RWPE2 (cell line): Measurements from ENCODE around the gene MRPL48.

Experiments used
- ATAC-seq: fragments of 200-7000 bp; cut with Tn5 transposase; 3 replicates; pipeline ENCODE4 v1.9.1; 2021; ENCODE audit warnings: low read depth
- DNase-seq: peaks from one replicate; pipeline ENCODE4 v3.0.0-alpha.2; 2020; ENCODE audit warnings: low spot score
- H3K27ac ChIP-seq: fragments of 450-650 bp; 2 replicates; pipeline ENCODE4 v1.5.1; 2017; ENCODE audit warnings: mild to moderate bottlenecking; ENCODE audit not compliant: poor library complexity, severe bottlenecking
- H3K27me3 ChIP-seq: fragments of 250-450 bp; sonication (Bioruptor Pico); 2 replicates; pipeline ENCODE4 v1.5.1; 2021; ENCODE audit warnings: mild to moderate bottlenecking, moderate library complexity; ENCODE audit not compliant: insufficient read depth, poor library complexity, severe bottlenecking
- H3K36me3 ChIP-seq: fragments of 250-450 bp; sonication (Bioruptor Pico); 2 replicates; pipeline ENCODE4 v1.5.1; 2020; ENCODE audit warnings: low read depth, mild to moderate bottlenecking, moderate library complexity
- H3K4me1 ChIP-seq: fragments of 250-450 bp; sonication (Bioruptor Pico); 2 replicates; pipeline ENCODE4 v1.5.1; 2021; ENCODE audit warnings: mild to moderate bottlenecking, moderate library complexity; ENCODE audit not compliant: insufficient read depth, poor library complexity, severe bottlenecking
- H3K4me3 ChIP-seq: fragments of 250-450 bp; sonication (Bioruptor Pico); 2 replicates; pipeline ENCODE4 v1.5.1; 2021; ENCODE audit warnings: mild to moderate bottlenecking, moderate library complexity; ENCODE audit not compliant: severe bottlenecking
- H3K9me3 ChIP-seq: fragments of 250-450 bp; sonication (Bioruptor Pico); 2 replicates; pipeline ENCODE4 v1.5.1; 2021; ENCODE audit warnings: mild to moderate bottlenecking, moderate library complexity; ENCODE audit not compliant: severe bottlenecking
- CTCF ChIP-seq: fragments of 450-650 bp; IDR thresholded peaks from one replicate; pipeline ENCODE4 v1.5.1; 2017; ENCODE audit warnings: mild to moderate bottlenecking, moderate library complexity; ENCODE audit not compliant: poor library complexity, severe bottlenecking

The MRPL48 gene

DNA sequence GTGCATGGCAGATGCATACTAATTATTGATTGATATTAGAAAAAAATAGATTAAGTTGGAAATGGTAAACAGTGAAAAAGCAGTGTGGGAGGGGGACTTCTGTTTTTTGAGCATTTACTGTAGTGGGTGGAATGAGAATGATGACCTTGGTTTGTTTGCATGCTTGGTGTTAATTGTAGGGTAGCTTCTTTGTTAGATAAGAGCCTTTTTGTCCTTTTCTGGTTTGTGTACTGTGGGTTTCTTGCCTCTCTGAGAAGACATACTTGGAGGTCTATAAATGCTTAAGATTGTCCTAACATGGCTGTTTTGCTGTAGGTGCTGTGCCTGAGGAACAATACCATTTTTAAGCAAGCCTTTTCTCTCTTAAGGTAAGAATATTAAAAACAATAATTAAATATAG lies 17.0 kb downstream of the MRPL48 start:
- DNase-seq (no peak), ATAC-seq (no peak)
- no peak overlapping the region for H3K27ac ChIP-seq
- H3K9me3 ChIP-seq, result no peaks in the 10 kb centered on the region
- no peak overlapping the region for H3K4me3 ChIP-seq
- H3K27me3 ChIP-seq, result no peaks in the 10 kb centered on the region
- no peak for TF ChIP-seq CTCF
- no peaks in the 10 kb centered on the region for H3K4me1 ChIP-seq
- peaks cover 17% of the 10 kb centered on the region for H3K36me3 ChIP-seq

DNA sequence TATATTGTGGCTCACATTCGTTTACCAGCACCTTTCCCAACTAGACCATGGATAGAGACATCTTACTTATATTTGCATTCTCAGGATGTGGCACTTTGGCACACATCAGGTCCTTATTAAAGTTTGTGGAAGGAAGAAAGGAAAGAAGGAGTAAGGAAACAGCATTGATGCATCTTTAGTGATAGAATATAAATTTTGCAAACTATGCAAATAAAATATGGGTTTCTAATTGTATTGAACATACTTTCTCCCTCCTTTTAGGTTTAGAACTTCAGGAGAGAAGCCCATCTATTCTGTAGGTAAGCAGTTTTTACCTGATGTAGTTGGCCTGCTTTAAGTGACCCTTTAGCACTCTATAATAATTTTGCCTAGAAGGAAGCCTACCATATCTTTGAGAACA lies 20.4 kb downstream of the MRPL48 start:
- Histone ChIP-seq H3K27me3 (no peaks in the 10 kb centered on the region), H3K4me3 (no peak overlapping the region), H3K36me3 (peaks cover 17% of the 10 kb centered on the region), H3K4me1 (no peaks in the 10 kb centered on the region), H3K9me3 (no peaks in the 10 kb centered on the region), H3K27ac (no peak overlapping the region)
- ATAC-seq (no peak), DNase-seq (no peak)
- no peak for TF ChIP-seq CTCF

DNA sequence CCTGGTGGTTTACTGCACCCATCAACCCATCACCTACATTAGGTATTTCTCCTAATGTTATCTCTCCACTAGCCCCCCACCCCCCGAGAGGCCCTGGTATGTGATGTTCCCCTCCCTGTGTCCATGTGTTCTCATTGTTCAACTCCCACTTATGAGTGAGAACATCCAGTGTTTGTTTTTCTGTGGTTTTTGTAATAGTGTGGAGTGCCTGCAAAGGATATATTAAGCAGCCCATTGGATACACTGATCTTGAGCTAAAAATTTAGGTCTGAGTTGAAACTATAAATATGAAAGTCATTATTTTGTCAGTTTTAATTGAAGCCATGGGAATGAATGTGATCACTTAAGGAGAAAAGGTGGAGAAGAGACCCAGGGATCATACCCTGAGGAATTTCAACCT lies 23.0 kb downstream of the MRPL48 start:
- H3K36me3 ChIP-seq, result peaks cover 17% of the 10 kb centered on the region
- no peak for DNase-seq
- H3K27me3 ChIP-seq, result no peaks in the 10 kb centered on the region
- ATAC-seq, result no peak
- no peak for TF ChIP-seq CTCF
- H3K9me3 ChIP-seq, result no peaks in the 10 kb centered on the region
- H3K4me1 ChIP-seq, result no peaks in the 10 kb centered on the region
- no peak overlapping the region for H3K4me3 ChIP-seq
- no peak overlapping the region for H3K27ac ChIP-seq

DNA sequence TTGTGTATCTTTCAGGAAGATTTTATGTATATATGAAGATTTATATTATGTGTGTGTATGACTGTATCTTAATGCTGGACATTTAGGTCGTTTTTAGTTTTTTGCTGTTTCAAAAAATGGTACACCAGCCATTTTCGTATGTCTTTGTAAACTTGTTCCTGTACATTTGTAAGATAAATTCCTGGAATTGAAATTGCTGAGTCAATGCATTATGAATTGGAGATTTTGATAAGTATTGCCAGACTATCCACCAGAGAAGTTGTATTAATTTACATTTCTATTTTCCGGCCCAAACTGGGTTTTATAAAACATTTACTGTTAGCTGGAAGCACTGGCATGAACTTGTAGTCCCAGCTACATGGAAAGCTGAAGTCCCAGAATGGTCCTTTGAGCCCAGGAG lies 24.6 kb downstream of the MRPL48 start:
- ATAC-seq, result no peak
- H3K9me3 ChIP-seq, result no peaks in the 10 kb centered on the region
- TF ChIP-seq CTCF, result no peak
- no peak for DNase-seq
- H3K27ac ChIP-seq, result no peak overlapping the region
- H3K36me3 ChIP-seq, result peaks cover 6% of the 10 kb centered on the region
- H3K4me3 ChIP-seq, result no peak overlapping the region
- H3K4me1 ChIP-seq, result no peaks in the 10 kb centered on the region
- no peaks in the 10 kb centered on the region for H3K27me3 ChIP-seq

DNA sequence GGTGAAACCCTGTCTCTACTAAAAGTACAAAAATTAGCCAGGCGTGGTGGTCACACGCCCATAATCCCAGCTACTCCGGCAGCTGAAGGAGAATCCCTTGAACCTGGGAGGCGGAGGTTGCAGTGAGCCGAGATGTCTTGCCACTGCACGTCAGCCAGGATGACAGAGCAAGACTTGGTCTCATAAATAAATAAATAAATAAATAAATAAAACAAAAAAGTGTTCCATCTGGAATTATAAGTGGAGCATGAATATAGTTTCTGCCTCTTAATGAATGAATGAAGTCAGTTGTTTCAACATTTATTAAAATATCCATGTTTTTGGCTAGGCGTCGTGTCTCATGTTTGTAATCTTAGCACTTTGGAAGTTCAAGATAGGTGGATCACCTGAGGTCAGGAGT lies 27.1 kb downstream of the MRPL48 start:
- no peak for TF ChIP-seq CTCF
- H3K4me3 ChIP-seq, result no peak overlapping the region
- no peak overlapping the region for H3K27ac ChIP-seq
- no peak for ATAC-seq
- H3K4me1 ChIP-seq, result no peaks in the 10 kb centered on the region
- no peaks in the 10 kb centered on the region for H3K9me3 ChIP-seq
- no peaks in the 10 kb centered on the region for H3K36me3 ChIP-seq
- no peaks in the 10 kb centered on the region for H3K27me3 ChIP-seq
- no peak for DNase-seq
